Measurements from ENCODE around the gene B4GALNT2. TPM values are rescaled to one million over a fixed set of nuclear protein-coding genes. Genes with fewer than 3 reads are reported as not detected.

Gene B4GALNT2
- total and polyA plus RNA-seq, 2 of the 8 experiments (the other 6 are each of a cell fraction or from before 2014, with no cell fraction given), result not detected

DNA sequence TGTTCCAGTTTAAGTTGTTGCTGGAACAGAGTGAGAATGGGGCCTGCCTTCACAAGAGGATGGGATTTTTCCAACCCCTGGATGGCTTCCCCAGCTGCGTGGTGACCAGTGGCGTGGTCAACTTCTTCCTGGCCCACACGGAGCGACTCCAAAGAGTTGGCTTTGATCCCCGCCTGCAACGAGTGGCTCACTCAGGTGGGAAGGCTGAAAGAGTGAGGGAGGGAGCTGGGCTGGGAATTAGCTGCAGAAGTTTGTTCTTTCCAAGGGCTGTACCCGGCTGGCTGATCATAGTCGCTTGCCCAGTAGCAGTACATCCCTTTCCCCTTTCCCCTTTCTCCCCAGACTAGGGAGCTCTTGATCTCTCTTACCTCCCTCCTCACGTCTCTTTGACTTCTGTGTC lies 36.1 kb downstream of the B4GALNT2 start:
- no peak overlapping the region for H3K18ac ChIP-seq (ENCODE audit: extremely low read depth, low read length)
- ChIA-PET CTCF (ENCODE audit: partially characterized antibody) (interaction anchor here (0.5 to 6.4 kb wide), 5 partner anchors 12 to 396 kb away, joined by 3 to 35 read pairs (median 3); no protein-coding TSS in a partner anchor), POLR2A (ENCODE audit: partially characterized antibody) (no interaction called here)
- DNase-seq (ENCODE audit: low read depth in 1 of 2, low spot score in 2 of 2) (no peak), FAIRE-seq (no peak)
- H2AFZ ChIP-seq (ENCODE audit: low read length), result no peak overlapping the region
- no peak overlapping the region for H3K4ac ChIP-seq (replicated peaks; ENCODE audit: insufficient read length, low read depth, low read length)
- H3K27ac ChIP-seq (ENCODE audit: low read depth, low read length), result no peak overlapping the region
- no peak overlapping the region for H3K4me3 ChIP-seq (ENCODE audit: extremely low read depth in 1 of 4, insufficient read depth in 2 of 4, low read depth in 3 of 4, low read length in 4 of 4)
- H3K4me1 ChIP-seq (replicated peaks in 1 of 4; ENCODE audit: control insufficient read depth in 3 of 4, insufficient read depth in 4 of 4, low read length in 3 of 4), result no peaks in the 10 kb centered on the region
- WGBS, 2 experiments (ENCODE audit: extremely low coverage in 1 of 2, insufficient coverage in 1 of 2, insufficient read length in 1 of 2, insufficient replicate concordance in 2 of 2, low coverage in 1 of 2, low lambda C conversion rate in 2 of 2, missing lambda C conversion rate in 1 of 2), result 74% methylated on average over 9 of the region's 9 CpGs; no CpG with 5 or more reads in 1 of the 2 experiments
- no peak overlapping the region for H3K23ac ChIP-seq (ENCODE audit: insufficient read length)
- no peaks in the 10 kb centered on the region for H3K79me2 ChIP-seq (ENCODE audit: control insufficient read depth in 1 of 2, insufficient read depth in 2 of 2, low read length in 2 of 2)
- no peak overlapping the region for H2BK12ac ChIP-seq (ENCODE audit: low read depth, low read length)
- H3K4me2 ChIP-seq (ENCODE audit: insufficient read depth in 1 of 2, low read depth in 2 of 2, low read length in 2 of 2), result no peak overlapping the region
- no peaks in the 10 kb centered on the region for H3K36me3 ChIP-seq (ENCODE audit: control insufficient read depth in 2 of 4, insufficient read depth in 4 of 4, low read length in 3 of 4)
- no peak overlapping the region for H4K5ac ChIP-seq (ENCODE audit: insufficient read length, low read depth, low read length)
- no peak overlapping the region for H3K9ac ChIP-seq (replicated peaks in 1 of 4; ENCODE audit: extremely low read depth in 1 of 4, low read depth in 3 of 4, low read length in 3 of 4)
- H3K23me2 ChIP-seq (ENCODE audit: low read depth, low read length), result no peaks in the 10 kb centered on the region
- no peak overlapping the region for H4K91ac ChIP-seq (replicated peaks; ENCODE audit: insufficient read length, low read length)
- H3K14ac ChIP-seq (ENCODE audit: insufficient read length), result no peak overlapping the region
- H3K9me3 ChIP-seq (ENCODE audit: insufficient read depth in 2 of 2, low read depth in 1 of 2, low read length in 1 of 2), result peaks cover 0 to 5% of the 10 kb centered on the region in 2 experiments; a peak in 2 of 4 replicates
- H4K20me1 ChIP-seq (replicated peaks in 1 of 2; ENCODE audit: control insufficient read depth in 1 of 2, insufficient read depth in 2 of 2, low read length in 2 of 2), result no peaks in the 10 kb centered on the region
- H3K27me3 ChIP-seq (replicated peaks in 1 of 4; ENCODE audit: control insufficient read depth in 3 of 4, extremely low read depth in 1 of 4, insufficient read depth in 3 of 4, low read length in 3 of 4), result peaks cover 0 to 3% (median 1%) of the 10 kb centered on the region in 4 experiments; a peak in 1 of 7 replicates
- H2BK5ac ChIP-seq (ENCODE audit: low read depth, low read length), result no peak overlapping the region
- no peak overlapping the region for H2AK5ac ChIP-seq (ENCODE audit: low read depth, low read length)
- H3K56ac ChIP-seq (replicated peaks; ENCODE audit: insufficient read length, low read depth, low read length), result no peak overlapping the region
- no peak overlapping the region for H4K8ac ChIP-seq (ENCODE audit: extremely low read depth, insufficient read depth, low read length)
- H2BK20ac ChIP-seq (ENCODE audit: low read length), result no peak overlapping the region
- no peaks in the 10 kb centered on the region for H3K79me1 ChIP-seq (ENCODE audit: low read depth, low read length)
- H2BK120ac ChIP-seq (replicated peaks; ENCODE audit: low read depth, low read length), result no peak overlapping the region
- H2BK15ac ChIP-seq (ENCODE audit: low read length), result no peak overlapping the region
- no peak for TF ChIP-seq SIN3A (conservative IDR thresholded peaks at IDR 0.05 in 1 of 2, IDR thresholded peaks at IDR 0.05 in 1 of 2; ENCODE audit: low read depth in 1 of 2, low read length in 2 of 2)
- TF ChIP-seq EP300 (IDR thresholded peaks at IDR 0.05; ENCODE audit: borderline replicate concordance in 1 of 2, low read depth in 2 of 2, low read length in 2 of 2), result no peak
- TF ChIP-seq TBP (IDR thresholded peaks at IDR 0.05; ENCODE audit: low read depth, low read length), result no peak
- no peak for TF ChIP-seq SUZ12 (IDR thresholded peaks at IDR 0.05; ENCODE audit: low read length)
- no peak for TF ChIP-seq RXRA (IDR thresholded peaks at IDR 0.05; ENCODE audit: insufficient read depth, low read depth, low read length)
- TF ChIP-seq SP4 (IDR thresholded peaks at IDR 0.05; ENCODE audit: low read length), result no peak
- no peak for TF ChIP-seq POLR2AphosphoS5 (IDR thresholded peaks at IDR 0.05; ENCODE audit: low read depth, low read length)
- TF ChIP-seq POU5F1 (IDR thresholded peaks at IDR 0.05; ENCODE audit: low read depth, low read length), result no peak
- TF ChIP-seq CEBPB (IDR thresholded peaks at IDR 0.05; ENCODE audit: low read depth, low read length), result no peak
- no peak for TF ChIP-seq TAF1 (IDR thresholded peaks at IDR 0.05; ENCODE audit: low read depth, low read length)
- no peak for TF ChIP-seq BRCA1 (IDR thresholded peaks at IDR 0.05; ENCODE audit: low read depth, low read length)
- no peak for TF ChIP-seq RBBP5 (IDR thresholded peaks at IDR 0.05; ENCODE audit: borderline replicate concordance, low read depth, low read length)
- no peak for TF ChIP-seq KDM1A (IDR thresholded peaks at IDR 0.05; ENCODE audit: borderline replicate concordance, low read length)
- no peak for TF ChIP-seq PHF8 (conservative IDR thresholded peaks at IDR 0.05; ENCODE audit: low read depth, low read length)
- TF ChIP-seq CBX5 (IDR thresholded peaks at IDR 0.05; ENCODE audit: low read depth, low read length), result no peak
